OCI-LY3 (cell line): Measurements from ENCODE around the gene TLK1.
"Not testable (repeated sequence)": the region's sequence is repeated elsewhere in the genome, so short reads cannot be mapped to it uniquely, and the experiment has no call there.

Experiments
- H2AFZ ChIP-seq: fragments of 200-600, 300-600 bp; shearing (Covaris generic); 2 replicates; pipeline ENCODE4 v1.6.0; 2014; ENCODE audit warnings: antibody characterized with exemption, low read depth, low read length
- H3K27ac ChIP-seq: fragments of 200-600, 300-600 bp; sonication (generic); 2 replicates; pipeline ENCODE4 v1.5.1; 2014; ENCODE audit warnings: mild to moderate bottlenecking, low read length, moderate library complexity, mixed read lengths
- H3K27me3 ChIP-seq: fragments of 200-600, 300-600 bp; sonication (generic); 2 replicates; pipeline ENCODE4 v1.6.1; 2014; ENCODE audit warnings: low read depth, low read length, mixed read lengths
- H3K36me3 ChIP-seq: fragments of 200-600, 300-600 bp; sonication (generic); replicated peaks from 2 replicates; pipeline ENCODE3; 2014; ENCODE audit warnings: low read depth, low read length, mixed read lengths
- H3K4me1 ChIP-seq: fragments of 300-600, 200-600 bp; sonication (generic); 2 replicates; pipeline ENCODE4 v1.6.1; 2014; ENCODE audit warnings: low read length, mixed read lengths
- H3K4me2 ChIP-seq: fragments of 200-600, 300-600 bp; sonication (generic); 2 replicates; pipeline ENCODE4 v1.6.1; 2014; ENCODE audit warnings: low read length, mixed read lengths
- H3K4me3 ChIP-seq: fragments of 300-600, 200-600 bp; sonication (generic); 2 replicates; pipeline ENCODE4 v1.5.1; 2014; ENCODE audit warnings: antibody characterized with exemption, mild to moderate bottlenecking, low read length, moderate library complexity
- H3K79me2 ChIP-seq: fragments of 300-600, 200-600 bp; shearing (Covaris generic); 2 replicates; pipeline ENCODE4 v1.6.1; 2014; ENCODE audit warnings: mild to moderate bottlenecking, low read length, mixed read lengths
- H3K9ac ChIP-seq: fragments of 300-600, 200-600 bp; shearing (Covaris generic); 2 replicates; pipeline ENCODE4 v1.6.0; 2014; ENCODE audit warnings: mild to moderate bottlenecking, low read length, moderate library complexity
- H3K9me3 ChIP-seq: fragments of 200-600, 300-600 bp; shearing (Covaris generic); 2 replicates; pipeline ENCODE4 v1.6.1; 2014; ENCODE audit warnings: low read length, mixed read lengths; ENCODE audit not compliant: insufficient read depth
- H4K20me1 ChIP-seq: fragments of 200-600, 300-600 bp; sonication (generic); 2 replicates; pipeline ENCODE4 v1.6.1; 2016; ENCODE audit warnings: low read length, mixed read lengths; ENCODE audit not compliant: insufficient read depth
- EZH2phosphoT487 ChIP-seq: fragments of 200-600 bp; shearing (Covaris generic); IDR thresholded peaks from 2 replicates; pipeline ENCODE4 v1.6.1; 2018; ENCODE audit warnings: antibody characterized with exemption, mixed run types, low read depth
- TF ChIP-seq, protein P1 (sequence below): fragments of 200-600, 300-600 bp; sonication (generic); IDR thresholded peaks from 2 replicates; pipeline ENCODE4 v1.5.1; 2014; ENCODE audit warnings: antibody characterized with exemption, low read length, low read depth

The TLK1 gene

GRCh38 chr2:171098607-171099006 lies 62.1 kb downstream of the TLK1 start:
- Histone ChIP-seq H2AFZ (no peak overlapping the region), H3K36me3 (peaks cover 31% of the 10 kb centered on the region), H3K4me1 (no peaks in the 10 kb centered on the region), H3K27me3 (no peaks in the 10 kb centered on the region), H3K79me2 (peaks cover 84% of the 10 kb centered on the region), H3K9me3 (no peaks in the 10 kb centered on the region), H3K4me2 (no peak overlapping the region), H3K4me3 (no peak overlapping the region), H3K9ac (no peak overlapping the region), H3K27ac (no peak overlapping the region), H4K20me1 (peaks cover 47% of the 10 kb centered on the region)
- TF ChIP-seq EZH2phosphoT487: no peak
- TF ChIP-seq, protein P1, sequence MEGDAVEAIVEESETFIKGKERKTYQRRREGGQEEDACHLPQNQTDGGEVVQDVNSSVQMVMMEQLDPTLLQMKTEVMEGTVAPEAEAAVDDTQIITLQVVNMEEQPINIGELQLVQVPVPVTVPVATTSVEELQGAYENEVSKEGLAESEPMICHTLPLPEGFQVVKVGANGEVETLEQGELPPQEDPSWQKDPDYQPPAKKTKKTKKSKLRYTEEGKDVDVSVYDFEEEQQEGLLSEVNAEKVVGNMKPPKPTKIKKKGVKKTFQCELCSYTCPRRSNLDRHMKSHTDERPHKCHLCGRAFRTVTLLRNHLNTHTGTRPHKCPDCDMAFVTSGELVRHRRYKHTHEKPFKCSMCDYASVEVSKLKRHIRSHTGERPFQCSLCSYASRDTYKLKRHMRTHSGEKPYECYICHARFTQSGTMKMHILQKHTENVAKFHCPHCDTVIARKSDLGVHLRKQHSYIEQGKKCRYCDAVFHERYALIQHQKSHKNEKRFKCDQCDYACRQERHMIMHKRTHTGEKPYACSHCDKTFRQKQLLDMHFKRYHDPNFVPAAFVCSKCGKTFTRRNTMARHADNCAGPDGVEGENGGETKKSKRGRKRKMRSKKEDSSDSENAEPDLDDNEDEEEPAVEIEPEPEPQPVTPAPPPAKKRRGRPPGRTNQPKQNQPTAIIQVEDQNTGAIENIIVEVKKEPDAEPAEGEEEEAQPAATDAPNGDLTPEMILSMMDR: no peak

DNA sequence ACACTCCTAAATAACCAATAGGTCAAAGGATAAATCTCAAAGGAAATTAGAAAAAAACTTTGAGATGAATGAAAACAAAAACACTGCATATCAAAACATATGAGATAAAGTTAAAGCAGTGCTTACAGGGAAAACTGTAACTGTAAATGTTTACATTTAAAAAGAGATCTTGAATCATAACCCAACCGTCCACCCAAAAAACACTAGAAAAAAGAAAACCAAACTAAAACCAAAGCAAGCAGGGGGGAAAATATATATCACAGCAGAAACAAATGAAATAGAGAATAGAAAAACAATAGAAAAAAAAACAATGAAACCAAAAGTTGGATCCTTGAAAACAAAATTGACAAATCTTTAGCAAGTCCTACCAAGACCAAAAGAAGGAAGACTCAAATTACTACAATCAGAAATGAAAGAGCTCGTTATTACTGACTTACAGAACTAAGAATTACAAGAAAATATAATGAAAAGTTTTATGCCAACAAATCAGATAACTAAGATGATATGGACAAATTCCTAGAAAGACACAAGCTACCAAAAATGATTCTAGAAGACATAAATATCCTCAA lies 65.6 kb downstream of the TLK1 start:
- Histone ChIP-seq H2AFZ (no peak overlapping the region), H3K4me1 (no peaks in the 10 kb centered on the region), H3K79me2 (peaks cover 87% of the 10 kb centered on the region), H3K9ac (no peak overlapping the region), H3K9me3 (no peaks in the 10 kb centered on the region), H3K36me3 (peaks cover 20% of the 10 kb centered on the region), H3K27me3 (no peaks in the 10 kb centered on the region), H3K4me3 (no peak overlapping the region), H3K27ac (no peak overlapping the region), H4K20me1 (peaks cover 57% of the 10 kb centered on the region), H3K4me2 (no peak overlapping the region)
- no peak for TF ChIP-seq EZH2phosphoT487
- TF ChIP-seq, protein P1: no peak

DNA sequence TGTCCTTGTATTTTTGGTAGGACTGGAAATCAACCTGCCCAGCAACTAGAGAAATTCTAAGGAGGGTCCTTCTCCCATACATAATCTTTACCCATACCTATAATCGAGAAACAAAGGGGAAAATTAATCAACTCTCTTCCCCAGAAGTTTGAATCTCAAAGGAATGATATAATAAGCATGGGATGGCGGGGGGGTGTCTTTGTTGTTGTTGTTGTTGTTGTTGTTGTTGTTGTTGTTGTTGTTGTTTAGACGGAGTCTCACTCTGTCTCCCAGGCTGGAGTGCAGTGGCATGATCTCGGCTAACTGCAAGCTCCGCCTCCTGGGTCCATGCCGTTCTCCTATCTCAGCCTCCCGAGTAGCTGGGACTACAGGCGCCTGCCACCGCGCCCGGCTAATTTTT lies 69.2 kb downstream of the TLK1 start:
- not testable (repeated sequence) for H3K27ac ChIP-seq, H3K4me1 ChIP-seq, H3K27me3 ChIP-seq, H3K4me2 ChIP-seq, H3K9ac ChIP-seq, H3K36me3 ChIP-seq, H3K9me3 ChIP-seq, H3K4me3 ChIP-seq, H2AFZ ChIP-seq
- peaks cover 75% of the 10 kb centered on the region for H3K79me2 ChIP-seq
- peaks cover 68% of the 10 kb centered on the region for H4K20me1 ChIP-seq

GRCh38 chr2:171089489-171089888 lies 71.2 kb downstream of the TLK1 start:
- Histone ChIP-seq H3K79me2 (peaks cover 68% of the 10 kb centered on the region), H3K27ac (no peak overlapping the region), H3K9me3 (no peaks in the 10 kb centered on the region), H3K9ac (no peak overlapping the region), H3K4me3 (no peak overlapping the region), H3K27me3 (no peaks in the 10 kb centered on the region), H3K4me2 (no peak overlapping the region), H3K36me3 (no peaks in the 10 kb centered on the region), H2AFZ (no peak overlapping the region), H4K20me1 (peaks cover 63% of the 10 kb centered on the region), H3K4me1 (peaks cover 6% of the 10 kb centered on the region; the same call in 1 of the 2 replicates)
- TF ChIP-seq, protein P1: no peak
